Ureter (tissue), 1 donor: ENCODE measurements around the gene FZD4. TPM values are rescaled to one million over a fixed set of nuclear protein-coding genes. Genes with fewer than 3 reads are reported as not detected.
"Not testable (repeated sequence)": the region's sequence is repeated elsewhere in the genome, so short reads cannot be mapped to it uniquely, and the experiment has no call there.

Source experiments
- DNase-seq: peaks from one replicate; pipeline ENCODE4 v3.0.0-alpha.2; 2020; ENCODE audit warnings: low spot score
- total RNA-seq: library from RNA; stranded (reverse); gene quantifications from one replicate; pipeline ENCODE4 v1.2.4, GENCODE V29; 2023
- donor health status: DM: yes; HTN: yes; CAD: no.

The FZD4 gene
- total RNA-seq, 1 donor from 2014 or later = 25.0 TPM

DNA sequence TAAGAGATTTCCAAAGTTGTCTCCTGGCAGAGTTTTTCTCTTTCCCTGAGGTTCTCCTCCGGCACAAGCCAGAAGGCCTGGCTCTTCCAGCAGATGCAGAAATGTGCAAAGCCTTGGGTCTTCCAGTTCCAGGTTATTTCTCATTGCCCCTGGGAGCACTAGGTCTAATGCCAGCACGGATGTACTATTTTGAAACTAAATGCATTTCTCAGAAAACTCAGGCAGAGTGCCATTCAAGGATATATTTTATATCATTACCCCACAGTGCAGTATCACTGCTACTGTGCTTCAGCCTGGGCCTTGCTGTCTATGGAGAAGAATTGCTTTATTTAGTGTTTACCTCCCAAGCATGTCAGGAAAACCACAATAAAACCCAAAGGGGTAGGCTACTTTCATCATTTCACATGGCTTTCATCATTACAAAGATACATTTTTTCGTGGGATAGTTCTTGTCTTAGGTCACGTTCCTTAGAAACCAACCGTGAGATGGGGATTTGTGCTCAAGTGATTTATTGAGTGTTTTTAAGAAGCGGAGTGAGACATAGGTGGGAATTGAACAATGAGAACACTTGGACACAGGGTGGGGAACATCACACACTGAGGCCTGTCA is 22.4 kb upstream of the FZD4 start:
- no peak for DNase-seq

DNA sequence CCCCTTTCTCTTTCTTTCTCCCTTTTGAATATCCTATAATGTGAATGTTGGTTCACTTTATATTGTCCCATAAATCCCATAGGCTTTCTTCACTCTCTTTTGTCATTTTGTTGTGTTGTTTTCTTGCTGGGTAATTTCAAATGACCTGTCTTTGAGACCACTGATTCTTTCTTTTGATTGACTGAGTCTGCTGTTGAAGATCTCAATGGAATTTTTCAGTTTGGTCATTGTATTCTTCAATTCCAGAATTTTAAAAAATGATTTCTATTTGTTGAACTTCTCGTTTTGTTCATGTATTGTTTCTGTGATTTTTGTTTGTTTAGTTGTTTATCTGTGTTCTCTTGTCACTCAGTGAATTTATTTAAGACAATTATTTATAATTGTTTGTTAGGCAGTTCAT is 17.5 kb upstream of the FZD4 start:
- DNase-seq = no peak

DNA sequence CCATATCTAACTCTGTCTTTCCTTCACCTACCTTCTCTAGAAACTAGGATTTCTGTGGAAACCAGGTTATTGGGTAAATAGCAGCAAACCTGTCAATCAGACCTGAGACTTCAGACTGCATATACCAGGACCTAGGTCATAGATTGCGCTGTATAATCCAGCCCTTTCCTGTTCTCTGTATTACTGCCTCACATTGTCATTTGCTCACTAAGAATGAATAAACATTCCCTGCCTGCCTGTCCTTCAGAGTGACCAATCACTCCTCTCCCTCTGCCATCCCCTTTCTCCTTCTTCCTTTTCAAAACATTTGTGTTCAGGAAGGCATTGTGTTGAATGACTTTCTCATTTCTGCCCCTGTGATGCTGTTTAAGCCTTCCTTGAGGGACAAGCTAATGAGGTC is 14.1 kb upstream of the FZD4 start:
- no peak for DNase-seq

DNA sequence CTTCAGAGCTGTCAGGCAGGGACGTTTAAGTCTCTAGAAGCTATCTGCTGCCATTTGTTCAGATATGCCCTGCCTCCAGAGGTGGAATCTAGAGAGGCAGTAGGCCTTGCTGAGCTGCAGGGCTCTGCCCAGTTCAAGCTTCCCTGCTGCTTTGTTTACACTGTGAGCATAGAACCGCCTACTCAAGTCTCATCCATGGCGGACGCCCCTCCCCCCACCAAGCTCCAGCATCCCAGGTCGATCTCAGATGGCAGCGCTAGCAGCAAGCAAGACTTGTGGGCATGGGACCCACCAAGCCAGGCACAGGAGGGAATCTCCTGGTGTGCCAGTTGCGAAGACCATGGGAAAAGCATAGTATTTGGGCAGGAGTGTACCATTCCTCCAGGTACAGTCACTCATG is 12.4 kb upstream of the FZD4 start:
- DNase-seq = not testable (repeated sequence)

DNA sequence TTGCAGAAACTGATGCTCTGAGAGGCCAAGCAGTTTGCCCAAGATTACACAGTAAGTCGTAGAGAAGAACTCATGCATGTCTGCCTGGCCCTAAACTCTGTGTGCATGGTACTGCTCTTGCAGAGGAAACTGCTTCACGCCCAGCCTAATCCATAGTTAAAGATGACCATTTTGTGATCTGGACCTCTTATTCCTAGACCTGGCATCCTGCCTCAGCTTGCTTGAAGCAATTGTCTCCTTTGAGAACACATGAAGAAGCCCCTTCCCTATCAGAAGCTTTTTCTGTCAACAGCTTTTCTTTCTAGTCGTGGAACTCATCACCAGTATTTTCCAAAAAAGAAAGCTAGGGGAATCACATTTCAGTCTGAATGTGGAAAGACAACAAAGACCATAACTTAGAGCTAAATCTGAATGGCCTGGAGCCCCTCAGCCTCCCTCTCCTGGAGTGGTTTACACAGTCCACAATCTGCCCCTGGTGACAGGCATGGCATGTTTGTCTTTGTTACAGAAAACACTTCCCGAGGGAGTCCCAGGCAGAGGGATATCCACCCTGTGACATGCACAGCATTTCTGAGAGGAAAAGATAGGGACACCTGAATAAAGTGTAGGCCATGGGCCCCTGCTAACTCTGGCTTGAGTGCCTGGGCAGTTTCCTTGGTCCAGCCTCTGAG is 2.9 kb upstream of the FZD4 start:
- DNase-seq = no peak

DNA sequence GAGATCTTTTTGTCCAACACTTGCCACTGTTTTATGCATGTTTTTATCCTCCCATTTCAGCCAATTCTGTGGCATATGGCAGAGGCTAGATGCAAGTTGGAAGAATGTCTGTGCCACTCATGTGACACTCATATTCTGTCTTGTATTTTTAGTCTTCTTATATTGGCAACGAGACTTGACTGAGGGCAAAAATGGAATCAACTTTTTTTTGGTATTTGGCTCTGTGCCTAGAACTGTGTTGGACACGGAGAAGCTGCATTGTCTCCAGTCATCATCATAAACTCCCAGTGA is 1.7 kb upstream of the FZD4 start:
- no peak for DNase-seq

DNA sequence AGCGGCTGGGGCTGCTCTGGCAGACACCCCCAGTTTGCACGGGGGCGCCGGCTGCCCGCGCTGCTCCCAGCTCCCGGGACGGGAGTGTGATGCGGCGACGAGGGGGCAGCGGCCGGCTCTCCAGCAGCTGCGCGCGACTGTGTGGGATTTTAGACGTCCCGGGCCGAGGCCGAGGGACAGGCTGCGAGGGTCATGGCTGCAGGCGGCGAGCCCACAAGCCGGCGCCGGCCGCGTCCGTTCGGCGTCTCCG is 159 bp downstream of the FZD4 start:
- DNase-seq = no peak

DNA sequence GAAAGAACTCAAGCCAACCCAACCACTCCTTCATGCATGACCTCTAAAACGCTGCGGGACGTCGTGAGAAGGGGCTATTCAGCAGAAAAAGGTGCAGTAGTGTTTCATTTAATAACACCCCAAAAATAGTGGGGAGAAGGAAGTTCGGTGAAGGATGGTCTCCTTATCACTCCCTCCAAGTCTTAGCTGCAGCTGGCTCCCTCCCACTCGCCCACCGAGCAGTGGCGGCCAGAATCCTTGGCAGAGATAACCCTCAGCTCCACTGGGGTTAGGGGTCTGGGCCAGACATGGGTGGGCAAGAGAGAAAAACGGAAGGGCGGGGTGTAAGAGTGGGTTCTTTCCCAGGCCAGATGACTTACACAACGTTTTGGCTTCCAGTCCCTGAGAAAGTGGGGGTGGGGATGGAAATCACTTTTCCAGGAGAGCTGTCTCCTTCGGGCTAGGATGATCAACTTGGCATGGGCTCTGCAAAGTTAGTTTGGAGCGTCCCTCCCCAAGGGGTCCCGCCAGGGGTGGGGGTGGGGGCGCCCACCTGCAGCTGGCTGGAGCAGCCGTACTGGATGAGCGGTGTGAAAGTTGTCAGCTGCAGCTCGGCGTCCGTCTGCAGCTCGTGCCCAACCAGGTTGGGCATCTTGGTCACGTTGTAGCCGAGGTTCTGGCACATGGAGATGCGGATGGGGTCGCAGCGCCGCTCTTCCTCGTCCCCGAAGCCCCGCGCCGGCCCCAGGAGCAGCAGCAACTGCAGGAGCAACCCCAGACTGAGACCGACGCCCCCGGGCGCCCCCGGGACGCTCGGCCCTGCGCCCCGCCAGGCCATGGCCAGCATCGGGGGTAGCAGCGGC is 705 bp downstream of the FZD4 start:
- DNase-seq = peak; percentile 54

DNA sequence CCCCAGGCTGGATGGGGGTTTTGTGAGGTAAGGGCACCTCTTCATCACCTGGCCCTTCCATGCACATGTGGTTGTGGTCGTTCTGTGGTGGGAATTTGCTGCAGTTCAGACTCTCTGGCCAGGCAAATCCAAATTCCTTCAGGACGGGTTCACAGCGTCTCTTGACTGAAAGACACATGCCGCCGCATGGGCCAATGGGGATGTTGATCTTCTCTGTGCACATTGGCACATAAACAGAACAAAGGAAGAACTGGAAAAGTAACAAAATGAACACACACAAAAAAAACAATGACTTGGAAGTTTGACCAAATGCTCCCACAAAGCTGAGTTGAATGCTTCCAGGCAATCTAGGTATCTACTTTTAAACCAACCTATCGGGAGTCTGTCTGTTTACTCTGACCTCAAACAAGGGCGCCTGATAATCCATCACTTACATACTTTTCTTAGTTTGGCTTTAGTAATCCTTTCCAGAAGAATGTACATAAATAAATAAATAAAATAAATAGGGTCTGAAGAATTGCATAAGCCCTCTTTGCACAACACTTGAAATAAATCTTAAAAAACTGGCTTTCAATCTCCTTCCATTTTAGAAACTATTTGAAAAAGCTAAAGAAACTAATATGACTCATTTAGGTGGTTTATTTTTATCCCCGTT is 2.8 kb downstream of the FZD4 start:
- DNase-seq = no peak

DNA sequence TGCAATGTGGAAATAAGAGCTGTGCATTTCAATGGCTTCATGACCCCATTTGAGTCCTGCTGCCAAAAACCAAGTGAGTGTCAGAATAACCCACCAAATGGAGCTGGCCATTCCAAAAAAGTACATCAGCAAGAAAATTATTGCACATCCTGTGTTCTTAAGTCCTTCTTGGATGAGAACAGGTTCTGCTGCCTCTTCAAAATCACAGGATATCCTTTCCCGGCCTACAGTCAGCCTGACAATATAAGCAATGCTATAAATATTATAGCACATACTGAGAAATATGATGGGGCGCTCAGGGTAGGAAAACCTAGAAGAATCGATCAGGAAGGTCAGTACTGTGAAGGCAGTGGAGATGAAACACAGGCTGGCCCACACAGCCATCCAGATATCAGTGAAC is 3.5 kb downstream of the FZD4 start:
- DNase-seq = no peak

DNA sequence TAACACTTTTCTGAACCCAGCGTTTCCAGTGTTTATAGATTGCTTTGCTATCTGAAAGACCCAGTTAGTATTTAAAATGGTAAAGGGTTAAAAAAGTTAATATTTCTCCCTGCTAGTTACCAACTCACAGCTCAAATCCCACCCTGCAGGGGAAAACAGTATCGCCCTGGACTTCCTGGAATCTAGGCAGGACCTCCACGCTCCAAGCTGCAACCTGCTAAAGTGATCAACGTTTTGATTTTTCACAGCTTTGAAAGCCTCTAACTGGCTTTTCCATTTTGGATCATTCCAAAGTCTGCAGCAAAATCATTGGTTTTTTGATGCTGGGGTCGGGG is 4.6 kb downstream of the FZD4 start:
- DNase-seq = no peak

DNA sequence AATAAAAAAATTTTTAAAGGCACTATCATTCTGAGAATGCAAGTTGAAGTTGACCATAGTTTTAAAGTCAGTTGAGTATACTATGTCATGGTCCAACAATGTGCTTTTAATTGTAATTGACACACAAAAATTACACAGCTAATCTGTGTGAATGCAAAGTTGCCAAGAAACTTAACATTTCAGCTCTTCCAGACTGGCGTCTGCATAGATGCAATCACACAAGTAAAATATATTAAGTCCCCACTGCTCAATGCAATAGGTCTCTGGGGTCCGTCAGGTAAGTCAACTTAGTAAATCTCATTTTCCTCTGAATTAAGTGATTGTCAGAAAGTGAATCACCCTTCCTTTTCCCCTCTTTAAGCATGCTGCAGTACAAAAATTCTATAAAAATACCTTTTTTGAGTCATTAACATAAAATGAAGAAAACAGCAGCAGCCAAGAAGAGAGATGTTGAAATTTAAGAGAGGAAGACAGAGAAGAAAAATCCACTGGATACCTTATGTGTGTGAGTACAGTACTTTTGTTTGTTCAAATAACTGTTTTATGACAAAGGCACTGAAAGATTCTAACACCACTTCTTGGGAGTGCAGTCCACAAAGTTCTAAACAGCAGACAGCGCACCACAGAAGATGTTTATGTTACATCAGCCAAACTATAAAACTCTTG is 5.1 kb downstream of the FZD4 start:
- DNase-seq = no peak

DNA sequence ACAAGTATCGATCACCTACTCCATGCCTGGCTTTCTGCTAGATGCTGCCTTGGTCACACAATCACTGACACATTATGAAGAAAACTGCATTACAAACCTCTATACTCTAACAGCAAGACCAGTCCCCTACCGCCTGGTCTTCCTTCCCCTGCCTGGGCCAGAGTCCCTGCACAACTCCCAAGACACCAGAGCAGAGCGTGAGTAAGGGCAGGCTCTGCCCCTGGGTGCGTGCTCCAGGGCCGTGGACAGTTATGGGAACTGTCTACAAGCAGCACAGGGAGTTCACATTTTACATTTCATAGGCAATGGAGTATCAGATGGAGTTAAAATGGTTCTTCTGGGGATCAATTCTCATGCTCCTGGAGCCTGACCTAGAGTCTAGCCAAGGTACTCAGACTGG is 6.5 kb downstream of the FZD4 start:
- DNase-seq = no peak

DNA sequence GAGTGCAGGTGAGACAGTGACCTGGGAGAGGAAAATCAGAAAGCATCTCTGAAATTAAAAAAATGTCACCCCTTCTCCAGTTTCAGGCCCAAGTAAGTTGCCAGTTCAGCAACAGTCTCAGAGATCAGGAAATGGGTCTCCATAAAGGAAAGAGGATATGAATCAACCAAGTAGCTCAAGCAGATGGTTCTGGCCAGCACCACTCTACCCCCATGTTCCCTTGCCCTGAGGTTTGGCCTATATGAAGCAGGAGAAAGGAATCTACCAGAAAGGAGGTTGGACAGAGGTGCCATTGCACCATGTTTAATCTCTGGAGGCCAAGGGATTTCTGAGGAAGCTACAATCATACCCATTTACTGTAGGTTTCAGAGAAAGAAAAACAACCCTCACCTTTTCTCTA is 7.7 kb downstream of the FZD4 start:
- DNase-seq = no peak

DNA sequence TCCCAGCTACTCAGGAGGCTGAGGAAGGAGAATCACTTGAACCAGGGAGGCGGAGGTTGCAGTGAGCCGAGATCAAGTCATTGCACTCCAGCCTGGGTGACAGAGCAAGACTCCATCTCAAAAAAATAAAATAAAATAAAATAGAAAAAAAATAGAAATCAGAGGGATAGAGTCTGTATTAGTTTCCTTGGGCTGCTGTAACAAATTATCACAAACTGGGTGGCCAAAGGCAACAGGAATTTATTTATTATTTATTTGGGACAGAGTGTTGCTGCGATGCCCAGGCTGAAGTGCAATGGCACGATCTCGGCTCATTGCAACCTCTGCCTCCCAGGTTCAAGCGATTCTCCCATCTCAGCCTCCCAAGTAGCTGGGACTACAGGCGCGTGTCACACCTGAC is 11.7 kb downstream of the FZD4 start:
- DNase-seq = not testable (repeated sequence)

DNA sequence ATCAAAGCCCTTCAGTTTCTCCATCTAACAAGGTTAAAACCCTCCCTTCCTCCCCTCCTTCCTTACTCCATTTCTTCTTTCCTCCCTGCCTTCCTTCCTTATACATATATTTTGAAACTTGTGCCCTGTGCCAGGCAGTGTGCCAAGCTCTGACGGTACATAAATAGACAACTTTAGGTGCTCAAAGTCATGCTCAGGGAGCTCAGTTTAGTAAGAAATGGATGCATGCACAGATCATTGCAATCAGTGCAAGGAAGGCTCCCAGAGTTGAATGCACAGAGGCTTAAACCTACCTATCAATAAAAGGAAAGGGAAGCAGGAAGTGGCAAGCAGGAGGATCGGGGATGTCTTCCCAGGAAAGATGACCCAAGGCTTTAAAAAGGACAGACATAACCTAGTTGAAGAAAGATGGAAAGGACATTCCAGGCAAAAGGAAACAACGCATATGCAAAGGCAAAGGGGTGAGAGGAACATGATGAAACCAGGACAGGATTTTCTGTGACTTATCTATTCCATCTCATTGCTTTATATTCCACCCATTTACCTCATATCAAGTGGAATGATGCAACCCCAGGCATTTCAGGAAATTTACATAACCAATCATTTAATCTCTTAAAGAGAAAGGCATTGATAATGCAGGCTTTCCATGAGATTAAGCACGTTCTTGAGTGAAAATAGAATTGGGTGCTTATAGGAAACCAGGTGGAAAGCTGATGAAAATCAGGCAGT is 13.2 kb downstream of the FZD4 start:
- DNase-seq = no peak

DNA sequence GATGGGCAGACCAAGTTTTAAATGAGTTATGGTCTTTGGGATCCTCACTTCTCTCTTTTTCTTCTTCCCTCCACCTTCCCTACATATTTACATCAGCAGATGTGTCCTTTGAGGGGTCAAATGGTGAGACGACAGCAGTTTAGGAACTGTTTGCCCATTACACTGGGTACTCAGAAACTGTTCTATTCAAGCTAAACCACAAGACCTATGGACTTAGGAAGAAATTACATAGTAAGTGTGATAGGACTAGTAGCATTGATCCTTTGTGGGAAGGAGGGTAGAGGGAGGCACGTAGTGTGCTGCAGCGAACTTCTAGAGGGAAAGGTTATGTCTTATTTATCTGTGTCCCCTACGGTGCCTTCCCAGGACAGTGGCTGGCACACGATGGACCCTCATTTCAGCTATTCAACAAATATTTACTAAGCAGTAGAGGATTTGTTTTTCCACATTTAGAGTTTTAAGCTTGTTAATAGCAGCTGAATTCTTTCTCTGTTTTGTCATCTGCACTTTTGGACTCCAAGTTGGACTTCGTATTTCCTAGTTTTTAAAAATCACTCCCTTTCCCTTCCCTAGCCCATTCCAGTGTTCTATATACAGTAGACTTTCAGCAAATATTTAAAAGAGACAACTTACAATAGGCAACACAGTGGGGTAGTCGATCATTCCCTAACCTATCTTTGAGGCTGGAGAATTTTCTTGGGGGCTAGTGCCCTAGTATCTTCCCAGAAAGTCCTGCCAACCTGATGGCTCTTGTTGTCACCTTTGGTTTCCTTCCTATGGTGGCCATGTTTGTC is 13.9 kb downstream of the FZD4 start:
- DNase-seq = no peak

DNA sequence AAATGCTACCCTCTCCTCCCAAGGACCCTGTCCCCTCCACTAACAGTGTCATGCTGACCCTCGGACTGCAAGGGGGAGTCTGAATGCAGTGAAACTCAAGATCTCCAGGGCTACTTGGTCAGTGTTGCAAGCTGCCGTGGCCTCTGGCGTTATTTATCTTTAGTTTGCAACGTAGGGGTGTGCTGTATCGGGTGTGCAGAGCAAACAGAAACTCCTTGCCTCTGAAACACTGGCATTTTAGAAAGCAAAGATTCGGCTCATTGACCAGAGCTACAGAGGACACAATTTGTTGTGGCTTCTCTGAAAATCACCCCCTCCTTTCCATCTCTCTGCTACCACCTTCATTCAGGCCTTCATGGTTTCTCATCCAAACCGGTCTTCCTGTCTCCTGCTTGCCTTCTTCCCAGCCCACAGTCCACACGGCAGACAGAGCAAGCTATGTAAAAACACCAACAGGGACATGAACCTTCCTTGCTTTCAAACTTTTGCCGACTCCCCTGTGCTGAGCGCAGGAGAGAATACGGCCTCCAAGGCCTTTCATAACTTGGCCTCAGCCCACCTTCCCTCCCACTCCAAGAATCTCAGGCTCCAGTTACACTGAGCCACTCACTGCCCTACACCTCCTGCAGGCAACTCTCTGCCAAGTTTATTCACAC is 14.9 kb downstream of the FZD4 start:
- DNase-seq = peak; percentile 60

DNA sequence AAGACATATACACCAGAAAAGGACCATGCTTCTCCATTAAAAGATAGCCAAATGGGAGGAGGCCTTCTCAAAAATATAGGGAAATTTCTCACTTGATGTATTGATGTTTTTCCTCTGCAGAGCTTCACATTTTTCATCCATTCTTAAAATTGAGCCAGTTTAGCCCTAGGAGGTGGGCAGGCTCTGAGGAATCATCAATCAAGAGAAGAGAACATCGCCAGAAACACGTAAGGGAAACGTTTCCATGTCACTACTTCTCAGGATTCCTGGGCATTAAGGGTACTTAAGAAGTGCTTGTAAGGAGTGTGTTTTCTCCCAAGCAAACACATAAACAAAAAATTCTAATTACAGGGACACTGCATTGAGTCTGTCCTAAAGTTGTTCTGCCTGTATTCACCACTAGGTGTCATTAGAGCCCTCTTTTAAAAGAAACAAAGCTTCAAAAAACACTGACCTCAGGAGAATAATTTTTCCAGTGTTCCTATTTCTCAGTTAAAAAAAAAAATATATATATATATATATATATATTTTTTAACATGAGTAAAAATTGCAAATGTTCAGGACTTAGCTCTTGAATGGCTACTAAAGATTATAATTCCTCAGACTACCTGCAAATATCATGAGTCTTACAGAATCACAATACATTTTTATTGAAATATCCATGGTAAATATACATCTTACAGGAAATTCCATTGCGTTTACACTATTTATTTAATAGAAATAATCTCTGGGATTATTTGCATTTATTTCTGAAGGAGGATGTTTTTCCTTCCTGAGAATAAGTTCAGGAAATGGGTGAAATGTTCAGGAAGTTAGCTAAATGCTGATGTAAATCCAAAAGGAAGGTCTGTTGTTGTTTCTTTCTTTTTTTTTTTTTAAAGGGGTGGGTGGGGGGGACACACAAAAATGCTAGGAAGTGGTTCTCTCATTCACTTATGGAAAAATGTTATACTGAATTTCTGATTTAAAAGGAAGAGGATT is 16.0 kb downstream of the FZD4 start:
- DNase-seq = no peak
